GM18951 (cell line): ENCODE results near the gene ADGRA3.

ENCODE experiments used
- POLR2A ChIP-seq: IDR thresholded peaks from 4 replicates; pipeline ENCODE4 v1.6.1; 2011; ENCODE audit warnings: mild to moderate bottlenecking; ENCODE audit not compliant: insufficient read length, insufficient read depth; ENCODE audit errors: extremely low read depth
- in situ Hi-C: fragments of 300-500 bp; cut with MboI; formaldehyde crosslinking; loops from one replicate; pipeline ENCODE4 v1.12.0; 2022; ENCODE audit warnings: low sequenced_read_pairs, mixed read lengths, inconsistent platforms; ENCODE audit not compliant: unreplicated experiment

ADGRA3 gene

GRCh38 chr4:22434895-22435294 lies 81.0 kb downstream of the ADGRA3 start:
- TF ChIP-seq POLR2A: no peak
- in situ Hi-C loops: no loop called here

GRCh38 chr4:22430626-22431025 lies 85.2 kb downstream of the ADGRA3 start:
- TF ChIP-seq POLR2A: no peak
- in situ Hi-C loops: no loop called here

- no peak for TF ChIP-seq POLR2A
- in situ Hi-C loops: no loop called here
These were observed 87.4 kb downstream of the ADGRA3 start for GRCh38 chr4:22428441-22428840.

GRCh38 chr4:22427675-22428074 lies 88.2 kb downstream of the ADGRA3 start:
- in situ Hi-C loops: no loop called here
- no peak for TF ChIP-seq POLR2A

- TF ChIP-seq POLR2A: no peak
- in situ Hi-C loops: no loop called here
These were observed 95.6 kb downstream of the ADGRA3 start for GRCh38 chr4:22420291-22420690.

GRCh38 chr4:22417408-22417807 lies 98.5 kb downstream of the ADGRA3 start:
- in situ Hi-C loops: loop anchor here (10.0 kb wide), 1 partner anchor 277 kb away; the partner anchor contains the start of gene GBA3
- no peak for TF ChIP-seq POLR2A

GRCh38 chr4:22416403-22416802 lies 99.5 kb downstream of the ADGRA3 start:
- in situ Hi-C loops: loop anchor here (10.0 kb wide), 1 partner anchor 278 kb away; the partner anchor contains the start of gene GBA3
- no peak for TF ChIP-seq POLR2A

GRCh38 chr4:22414833-22415232 lies 101.0 kb downstream of the ADGRA3 start:
- TF ChIP-seq POLR2A: no peak
- in situ Hi-C loops: loop anchor here (10.0 kb wide), 1 partner anchor 280 kb away; the partner anchor contains the start of gene GBA3

GRCh38 chr4:22413471-22413870 lies 102.4 kb downstream of the ADGRA3 start:
- TF ChIP-seq POLR2A: no peak
- in situ Hi-C loops: loop anchor here (10.0 kb wide), 1 partner anchor 281 kb away; the partner anchor contains the start of gene GBA3

- in situ Hi-C loops: loop anchor here (10.0 kb wide), 1 partner anchor 283 kb away; the partner anchor contains the start of gene GBA3
- no peak for TF ChIP-seq POLR2A
These were observed 103.9 kb downstream of the ADGRA3 start for GRCh38 chr4:22412013-22412412.

GRCh38 chr4:22410645-22411247 lies 105.1 kb downstream of the ADGRA3 start:
- TF ChIP-seq POLR2A: no peak

GRCh38 chr4:22408474-22408873 lies 107.4 kb downstream of the ADGRA3 start:
- in situ Hi-C loops: no loop called here

More at GRCh38 chr4:22410645-22411247, 105.1 kb downstream of the ADGRA3 start:
- in situ Hi-C loops: loop anchor here (10.0 kb wide), 1 partner anchor 284 kb away; the partner anchor contains the start of gene GBA3

GRCh38 chr4:22407361-22407760 lies 108.5 kb downstream of the ADGRA3 start:
- in situ Hi-C loops: no loop called here
- no peak for TF ChIP-seq POLR2A

More at GRCh38 chr4:22408474-22408873, 107.4 kb downstream of the ADGRA3 start:
- TF ChIP-seq POLR2A: no peak

GRCh38 chr4:22398671-22399070 lies 117.2 kb downstream of the ADGRA3 start:
- no peak for TF ChIP-seq POLR2A
- in situ Hi-C loops: loop anchor here (25.0 kb wide), 1 partner anchor 611 kb away; no protein-coding TSS in a partner anchor

GRCh38 chr4:22391551-22391950 lies 124.3 kb downstream of the ADGRA3 start:
- in situ Hi-C loops: loop anchor here (25.0 kb wide), 1 partner anchor 604 kb away; no protein-coding TSS in a partner anchor
- TF ChIP-seq POLR2A: no peak
